ENCODE data around the gene ZNF133.
"Not testable (repeated sequence)": the region's sequence is repeated elsewhere in the genome, so short reads cannot be mapped to it uniquely, and the experiment has no call there.

The ZNF133 gene

DNA sequence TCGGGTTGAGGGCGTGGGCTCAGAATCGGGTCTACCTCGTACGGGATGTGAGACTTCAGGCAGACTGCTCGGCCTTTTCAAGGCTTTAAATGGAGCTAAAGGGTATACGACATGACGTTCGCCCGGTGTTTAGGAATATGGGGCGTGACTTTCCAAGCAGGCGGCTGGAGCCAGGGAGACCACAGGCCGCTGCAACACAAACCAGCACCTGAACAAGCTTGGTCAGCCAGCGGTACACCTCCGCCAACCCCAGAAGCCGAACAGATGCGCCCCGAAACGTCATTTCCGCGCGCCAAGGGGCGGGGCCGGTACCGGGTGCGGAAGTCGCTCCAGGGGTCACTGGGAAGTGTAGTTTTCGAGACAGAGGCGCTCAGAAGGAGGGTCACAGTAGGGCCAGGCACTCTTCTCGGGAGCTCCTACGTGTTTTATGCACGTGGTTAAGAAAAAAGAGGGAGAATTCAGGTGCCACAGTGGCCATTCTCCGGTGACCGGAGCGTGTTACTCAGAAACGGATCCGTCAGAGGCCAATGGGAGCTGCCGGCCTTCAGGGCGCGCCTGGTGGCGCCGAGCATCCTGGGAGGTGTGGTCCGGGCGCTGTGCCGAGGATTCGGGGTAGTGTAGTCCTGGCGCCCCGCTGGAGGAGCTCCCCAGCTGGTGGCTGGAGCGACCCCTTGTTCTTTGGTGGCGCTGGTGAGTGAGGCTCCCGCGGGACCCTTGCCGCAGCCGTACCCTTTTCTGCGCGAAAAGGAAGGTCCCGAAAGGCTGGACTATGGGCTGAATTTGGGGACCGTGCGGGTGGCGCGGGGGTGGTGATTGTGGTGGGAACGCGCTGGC lies at the start of gene ZNF133:
ZNF133 (plus strand) TSS at position 613 of the 834 bp plus-strand sequence. CDS start 17,160 bp downstream, outside the sequence.
- peak; percentile 85 to 98 for DNase-seq

DNA sequence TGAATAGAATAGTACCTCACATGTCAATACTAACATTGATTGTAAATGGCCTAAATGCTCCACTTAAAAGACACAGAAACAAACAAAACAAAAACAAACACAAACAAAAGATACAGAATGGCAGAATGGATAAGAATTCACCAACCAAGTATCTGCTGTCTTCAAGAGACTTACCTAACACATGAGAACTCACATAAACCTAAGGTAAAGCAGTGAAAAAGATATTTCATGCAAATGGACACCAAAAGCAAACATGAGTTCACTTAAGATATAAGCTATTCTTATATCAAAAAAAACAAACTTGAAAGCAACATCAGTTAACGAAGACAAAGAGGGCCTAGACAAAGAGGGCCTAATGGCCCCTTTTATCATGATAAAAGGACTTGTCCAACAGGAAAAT lies 47.3 kb upstream of the ZNF133 start:
- no peak for DNase-seq

DNA sequence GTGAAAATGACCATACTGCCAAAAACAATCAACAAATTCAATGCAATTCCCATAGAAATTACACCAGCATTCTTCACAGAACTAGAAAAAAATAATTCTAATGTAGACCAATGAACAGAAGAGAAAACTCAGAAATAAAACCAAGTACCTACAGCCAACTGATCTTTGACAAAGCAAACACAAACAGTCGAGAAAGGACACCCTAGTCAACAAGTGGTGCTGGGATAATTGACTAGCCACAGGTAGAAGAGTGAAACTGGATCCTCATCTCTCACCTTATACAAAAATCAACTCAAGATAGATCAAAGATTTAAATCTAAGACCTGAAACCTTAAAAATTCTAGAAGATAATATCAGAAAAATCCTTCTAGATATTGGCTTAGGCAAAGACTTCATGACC lies 44.5 kb upstream of the ZNF133 start:
- DNase-seq = no peak

DNA sequence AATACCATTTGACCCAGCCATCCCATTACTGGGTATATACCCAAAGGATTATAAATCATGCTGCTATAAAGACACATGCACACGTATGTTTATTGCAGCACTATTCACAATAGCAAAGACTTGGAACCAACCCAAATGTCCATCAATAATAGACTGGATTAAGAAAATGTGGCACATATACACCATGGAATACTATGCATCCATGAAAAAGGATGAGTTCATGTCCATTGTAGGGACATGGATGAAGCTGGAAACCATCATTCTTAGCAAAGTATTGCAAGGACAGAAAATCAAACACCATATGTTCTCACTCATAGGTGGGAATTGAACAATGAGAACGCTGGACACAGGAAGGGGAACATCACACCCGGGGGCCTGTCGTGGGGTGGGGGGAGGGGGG lies 39.8 kb upstream of the ZNF133 start:
- not testable (repeated sequence) for DNase-seq

DNA sequence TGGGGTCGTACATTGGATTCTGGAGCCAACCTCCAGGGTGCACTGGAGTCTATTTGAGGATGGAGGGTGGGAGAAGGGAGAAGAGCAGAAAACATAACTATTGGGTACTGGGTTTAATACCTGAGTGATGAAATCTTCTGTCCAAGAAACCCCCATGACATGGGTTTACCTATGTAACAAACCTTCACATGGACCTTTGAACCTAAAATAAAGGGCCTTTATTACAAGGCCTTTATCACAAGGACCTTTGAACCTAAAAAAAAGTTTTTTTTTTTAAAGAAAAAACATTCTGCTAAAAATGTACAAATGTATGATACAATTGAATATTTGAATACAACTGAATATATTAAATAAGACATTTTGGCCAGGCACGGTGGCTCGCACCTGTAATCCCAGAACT lies 38.1 kb upstream of the ZNF133 start:
- DNase-seq = no peak

DNA sequence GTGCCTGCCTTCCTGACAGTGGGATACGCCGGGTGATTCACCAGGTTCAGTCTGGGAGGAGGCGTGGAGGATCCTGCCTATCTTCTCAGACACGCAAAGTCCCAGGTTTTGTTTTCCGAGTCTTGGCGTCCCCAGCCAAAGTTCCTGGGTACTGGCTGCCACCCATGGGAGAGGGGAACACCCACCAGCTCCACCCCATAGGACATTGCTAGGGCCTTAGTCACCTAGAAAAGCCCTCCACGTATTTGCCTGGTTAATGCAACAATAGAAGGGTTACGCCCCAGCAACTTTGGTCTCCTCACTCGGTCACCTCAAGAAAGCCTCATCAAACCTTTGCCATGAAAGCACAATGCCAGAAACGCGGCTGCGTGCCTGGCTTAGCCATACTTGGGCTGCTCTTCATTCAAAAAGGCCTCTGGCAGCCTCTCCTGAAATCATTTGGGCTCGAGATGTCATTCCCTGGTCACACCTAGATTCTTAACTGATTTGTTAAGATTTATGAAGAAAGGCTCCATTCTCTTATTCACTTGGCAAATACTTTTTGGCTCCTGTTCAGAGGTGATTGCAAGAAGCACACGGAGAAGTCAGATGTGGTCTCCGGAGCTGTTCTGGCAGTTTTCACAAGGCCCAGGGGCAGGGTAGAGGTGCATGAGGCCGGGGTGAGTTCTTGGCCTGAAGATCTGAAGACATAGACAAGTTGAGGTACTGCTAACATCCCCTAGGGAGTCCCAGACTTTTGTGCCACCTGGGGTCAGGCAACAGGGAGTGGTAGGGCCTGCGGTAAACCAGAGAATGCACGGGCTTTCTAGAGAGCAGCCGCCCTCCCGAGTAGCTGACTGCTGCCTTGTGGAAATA lies 35.5 kb upstream of the ZNF133 start:
- DNase-seq = no peak

DNA sequence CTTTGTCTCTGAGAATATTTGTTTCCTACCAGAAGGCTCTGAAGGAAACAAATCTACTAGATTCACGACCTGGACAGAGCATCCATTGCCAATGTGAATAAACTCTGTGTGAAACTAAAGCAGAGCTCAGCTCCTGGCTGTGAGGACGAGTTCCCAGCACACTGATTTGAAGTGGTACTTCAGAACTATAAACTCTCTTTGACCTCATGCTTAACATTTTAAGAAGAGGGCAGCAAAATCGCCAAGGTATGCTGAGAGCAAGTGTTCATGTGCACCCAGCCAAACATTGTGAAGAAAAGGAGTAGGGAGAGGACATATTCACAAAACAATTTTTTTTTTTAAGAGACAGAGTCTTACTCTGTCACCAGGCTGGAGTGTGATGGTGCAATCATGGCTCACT lies 33.7 kb upstream of the ZNF133 start:
- DNase-seq = no peak

DNA sequence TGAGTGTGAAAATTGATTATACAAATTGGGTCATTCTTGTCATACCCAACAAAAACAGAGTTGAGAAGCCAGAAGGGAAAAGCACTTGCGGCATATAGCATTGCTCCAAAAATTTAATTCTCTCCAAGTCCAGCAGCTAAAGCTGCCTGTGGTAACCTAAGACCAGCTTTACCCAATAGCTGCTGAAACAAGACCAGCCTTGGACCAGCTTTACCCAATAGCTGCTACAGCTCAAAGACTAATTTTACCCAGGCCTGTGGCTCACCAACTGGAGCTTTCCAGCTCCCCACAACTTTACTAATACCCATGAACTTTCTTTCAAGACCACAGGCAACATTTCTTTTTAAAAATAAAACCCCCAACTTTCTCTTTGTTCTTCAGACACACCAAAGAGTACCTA lies 32.8 kb upstream of the ZNF133 start:
- no peak for DNase-seq

DNA sequence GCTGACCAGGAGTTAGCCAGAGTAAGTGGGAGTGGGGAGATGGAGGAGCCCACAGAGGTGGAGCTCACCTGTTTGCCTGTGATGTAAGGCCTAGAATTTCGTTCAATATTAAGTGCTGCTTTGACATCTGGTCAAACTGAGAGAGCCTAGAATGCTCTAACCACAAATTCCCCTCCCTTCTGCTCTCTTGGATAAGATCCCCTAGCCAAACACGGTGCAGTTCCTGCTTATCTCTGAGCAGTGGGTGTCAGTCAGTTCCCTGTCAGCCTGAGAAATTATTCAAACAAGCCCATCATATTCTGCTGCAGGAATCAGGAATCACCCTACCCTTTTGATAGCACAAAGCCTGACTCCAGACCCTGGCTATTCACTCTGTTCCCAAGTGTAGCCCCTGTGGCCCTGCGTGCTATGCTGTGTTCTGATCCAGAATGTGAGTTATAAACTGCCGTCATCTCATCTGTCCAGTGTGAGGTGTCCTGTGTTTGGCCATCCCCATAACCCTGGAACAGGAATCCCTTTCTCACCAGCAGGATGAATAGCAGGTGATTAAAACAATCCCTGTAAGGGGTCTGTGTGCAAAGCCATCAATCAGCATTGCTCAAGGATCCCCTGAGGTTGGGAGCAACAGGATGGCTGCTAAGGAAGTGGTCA lies 31.8 kb upstream of the ZNF133 start:
- no peak for DNase-seq

DNA sequence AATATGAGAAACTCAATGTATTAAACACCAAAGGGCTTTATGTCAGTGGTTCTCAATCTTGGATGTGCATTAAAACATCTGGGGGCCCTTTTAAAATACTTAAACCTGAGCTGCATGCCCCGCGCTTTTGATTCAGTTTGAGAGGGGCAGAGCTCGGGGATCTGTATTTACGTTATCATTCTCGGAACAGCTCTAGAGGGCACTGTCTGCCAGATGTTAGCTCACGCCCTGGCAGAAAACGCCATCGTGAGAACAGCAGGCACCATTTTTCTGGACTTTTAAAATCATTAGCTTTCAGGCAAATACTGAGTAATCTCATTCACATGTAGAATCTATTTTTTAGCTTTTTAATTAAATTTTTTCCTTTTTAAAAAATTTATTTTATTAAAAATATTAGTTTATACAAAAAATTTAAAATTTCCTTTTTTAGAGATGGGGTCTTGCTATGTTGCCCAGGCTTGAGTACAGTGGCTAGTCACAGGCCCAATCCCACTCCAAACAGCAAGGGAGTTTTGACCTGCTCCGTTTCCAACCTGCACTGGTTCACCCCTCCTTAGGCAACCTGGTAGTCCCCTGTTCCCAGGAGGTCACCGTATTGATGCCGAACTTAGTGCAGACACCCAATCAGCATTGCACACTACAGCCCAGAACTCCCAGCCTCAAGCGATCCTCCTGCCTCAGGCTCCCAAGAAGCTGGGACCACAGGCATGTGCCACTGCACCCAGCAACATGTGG lies 30.0 kb upstream of the ZNF133 start:
- DNase-seq = no peak

DNA sequence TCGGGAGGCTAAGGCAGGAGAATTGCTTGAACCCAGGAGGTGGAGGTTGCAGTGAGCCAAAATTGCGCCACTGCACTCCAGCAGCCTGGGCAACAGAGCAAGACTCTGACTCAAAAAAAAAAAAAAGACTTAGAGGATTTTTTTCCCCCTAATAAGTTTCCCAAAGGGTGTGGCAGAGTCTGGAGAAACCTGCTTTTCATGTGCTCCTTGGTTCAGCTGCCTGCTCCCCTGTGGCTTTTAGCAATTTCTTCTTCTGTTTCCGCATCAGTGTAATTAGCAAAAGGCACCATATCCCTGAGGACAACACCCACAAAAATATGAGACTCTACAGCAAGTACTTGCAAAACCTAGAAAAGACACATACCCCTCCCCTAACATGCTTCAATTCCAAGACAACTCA lies 28.6 kb upstream of the ZNF133 start:
- DNase-seq = no peak

DNA sequence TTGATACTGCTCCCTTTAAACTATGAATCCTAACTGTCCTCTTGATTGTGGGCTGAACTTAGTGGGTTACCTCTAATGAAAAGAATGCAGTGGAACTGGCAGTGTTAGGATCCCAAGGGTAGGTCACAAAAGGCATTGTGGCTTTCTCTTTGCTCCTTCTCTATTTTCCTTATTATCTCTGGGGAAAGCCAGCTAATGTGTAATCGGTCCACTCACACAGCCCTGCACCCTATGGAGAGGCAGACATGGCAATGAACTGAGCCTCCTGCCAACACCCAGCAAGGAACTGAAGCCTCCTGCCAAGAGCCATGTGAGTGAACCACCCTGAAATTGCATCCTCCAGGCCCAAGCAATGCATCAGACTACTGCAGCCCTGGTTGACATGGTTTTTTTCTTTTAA lies 24.6 kb upstream of the ZNF133 start:
- no peak for DNase-seq

DNA sequence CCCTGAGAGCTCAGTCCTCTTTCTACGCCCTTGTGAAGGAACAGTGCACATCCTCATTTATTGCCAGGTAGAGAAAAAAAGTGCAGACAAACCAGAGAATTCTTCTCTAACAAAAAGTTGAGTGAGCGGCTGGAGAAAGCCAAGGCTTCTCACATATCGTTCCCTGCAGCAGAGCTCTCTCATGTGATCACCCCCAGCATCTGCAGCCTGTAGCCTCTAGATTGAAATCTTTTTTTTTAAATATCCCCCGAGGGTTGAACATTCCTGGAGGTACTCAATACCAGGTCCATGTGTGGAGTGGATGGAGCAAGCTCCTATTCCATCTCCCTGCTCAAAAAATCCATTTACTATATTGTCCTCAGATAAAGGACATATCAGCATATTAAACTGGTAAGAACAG lies 22.9 kb upstream of the ZNF133 start:
- no peak for DNase-seq

DNA sequence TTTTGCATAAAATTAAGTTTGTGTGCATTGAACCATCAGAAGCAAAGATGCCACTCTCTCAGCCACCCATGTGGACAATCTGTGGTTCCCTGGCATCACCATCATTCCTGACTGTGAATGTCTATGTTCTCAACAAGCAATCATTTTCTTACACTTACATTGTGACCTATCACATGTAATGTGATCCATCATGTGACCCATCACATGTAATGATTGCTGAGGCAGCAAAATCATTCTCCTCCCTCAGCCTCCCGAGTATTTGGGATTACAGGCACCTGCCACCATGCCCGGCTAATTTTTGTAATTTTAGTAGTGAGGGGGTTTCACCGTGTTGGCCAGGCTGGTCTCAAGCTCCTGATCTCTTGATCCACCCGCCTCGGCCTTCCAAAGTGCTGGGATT lies 22.0 kb upstream of the ZNF133 start:
- no peak for DNase-seq

DNA sequence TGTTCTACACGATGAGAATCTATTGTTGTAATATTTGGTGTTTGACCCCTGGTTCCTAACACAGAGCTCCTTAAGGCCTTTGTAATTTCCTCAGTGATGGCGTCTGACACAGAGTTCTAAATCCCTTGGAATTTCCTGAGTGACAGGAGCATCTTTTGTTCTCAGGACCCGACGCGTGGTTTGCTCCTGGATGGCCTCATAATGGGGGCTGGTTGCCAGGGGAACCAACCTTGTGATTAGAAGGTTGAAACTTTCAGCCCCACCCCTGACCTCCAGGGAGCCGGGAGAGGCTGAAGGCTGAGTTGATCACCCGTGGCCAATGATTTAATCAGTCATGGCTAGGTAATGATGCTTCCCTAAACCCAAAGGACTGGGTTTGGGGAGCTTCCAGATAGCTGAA lies 20.5 kb upstream of the ZNF133 start:
- DNase-seq = no peak

DNA sequence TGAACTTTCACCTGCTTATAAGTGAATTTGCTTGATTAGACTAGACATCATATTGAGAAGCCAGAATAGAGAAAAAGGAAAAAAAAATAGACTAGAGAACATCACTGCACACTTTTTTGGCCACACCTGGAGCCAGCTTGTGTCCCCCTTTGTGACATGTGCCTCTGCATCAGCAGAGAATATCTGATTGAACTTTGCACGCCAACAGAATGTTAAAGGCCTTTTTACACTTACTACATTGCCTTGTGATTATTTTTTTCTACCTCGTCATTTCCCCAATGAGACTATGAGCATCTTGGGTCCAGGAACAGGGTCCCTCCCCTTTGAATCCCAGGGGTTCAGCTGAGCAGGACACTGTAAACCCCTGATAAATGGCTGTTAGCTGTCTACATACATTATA lies 17.2 kb upstream of the ZNF133 start:
- DNase-seq = no peak

DNA sequence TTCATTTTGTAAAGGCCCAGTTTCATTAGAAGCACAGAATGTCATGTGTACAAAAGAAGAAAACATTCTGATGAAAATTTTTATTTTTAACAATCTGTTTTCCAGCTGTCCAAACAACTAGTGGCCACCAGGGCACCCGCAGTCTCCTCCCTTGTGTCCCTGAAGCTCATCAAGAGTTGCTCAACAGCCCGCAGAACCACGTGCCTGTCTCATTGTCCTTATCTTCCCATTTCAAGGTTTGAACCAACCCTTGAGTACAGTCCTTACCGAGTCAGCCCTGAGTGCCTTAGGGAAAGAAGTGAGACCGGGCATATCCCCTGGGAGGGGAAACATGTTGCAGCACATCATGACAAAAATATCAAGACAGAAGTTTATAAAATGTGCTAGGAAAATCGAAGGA lies 15.9 kb upstream of the ZNF133 start:
- DNase-seq = peak in 1 of 2 donors; percentile 23

DNA sequence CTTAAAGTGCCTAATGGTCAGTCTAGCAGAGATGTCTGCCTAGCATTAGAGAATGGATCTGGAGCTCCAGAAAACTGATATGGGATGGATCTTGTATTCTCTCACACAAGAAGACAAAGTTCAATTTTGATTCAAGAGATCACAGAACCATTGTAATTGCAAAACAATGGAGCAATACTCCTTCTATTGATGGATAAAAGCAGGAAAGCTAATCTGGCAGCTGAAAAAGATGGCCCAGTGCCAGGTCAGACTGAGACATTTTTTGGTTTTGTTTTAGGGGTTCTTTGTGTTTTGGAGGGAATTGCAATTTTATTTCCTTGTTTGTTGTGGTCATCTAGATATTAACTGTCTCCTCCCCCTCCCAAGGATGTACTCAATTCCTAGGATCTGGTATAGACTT lies 14.6 kb upstream of the ZNF133 start:
- no peak for DNase-seq

DNA sequence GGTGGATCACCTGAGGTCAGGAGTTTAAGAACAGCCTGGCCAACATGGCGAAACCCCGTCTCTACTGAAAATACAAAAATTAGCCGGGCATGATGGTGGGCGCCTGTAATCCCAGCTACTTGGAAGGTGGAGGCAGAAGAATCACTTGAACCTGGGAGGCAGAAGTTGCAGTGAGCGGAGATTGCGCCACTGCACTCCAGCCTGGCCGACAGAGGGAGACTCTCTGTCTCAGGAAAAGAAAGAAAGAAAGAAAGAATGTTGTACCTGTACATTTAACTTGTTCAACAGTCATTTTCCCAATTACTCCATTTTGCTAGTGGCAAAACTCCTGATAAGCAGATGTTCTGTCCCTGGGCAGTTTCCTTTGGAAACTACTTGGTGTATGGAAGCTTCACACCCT lies 12.4 kb upstream of the ZNF133 start:
- DNase-seq = not testable (repeated sequence)

DNA sequence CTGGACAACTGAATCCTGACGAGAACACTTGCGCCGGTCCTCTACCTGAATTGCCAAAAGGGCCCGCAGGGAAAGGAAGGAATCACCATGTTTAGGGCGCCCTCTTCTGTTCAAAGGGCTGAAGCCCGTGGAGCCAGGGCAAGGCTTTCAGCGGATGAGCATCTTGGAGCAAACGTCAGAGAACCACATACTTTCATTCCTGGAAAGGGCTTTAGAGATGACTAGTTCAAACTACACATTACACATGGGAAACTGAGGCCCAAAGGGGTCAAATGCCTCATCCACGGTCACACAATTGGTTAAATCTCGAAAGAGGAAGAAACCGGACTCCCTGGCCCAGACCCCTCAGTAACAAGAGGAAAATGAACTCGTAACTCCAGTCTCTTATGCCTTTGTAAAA lies 11.5 kb upstream of the ZNF133 start:
- DNase-seq = peak; percentile 43 to 78

DNA sequence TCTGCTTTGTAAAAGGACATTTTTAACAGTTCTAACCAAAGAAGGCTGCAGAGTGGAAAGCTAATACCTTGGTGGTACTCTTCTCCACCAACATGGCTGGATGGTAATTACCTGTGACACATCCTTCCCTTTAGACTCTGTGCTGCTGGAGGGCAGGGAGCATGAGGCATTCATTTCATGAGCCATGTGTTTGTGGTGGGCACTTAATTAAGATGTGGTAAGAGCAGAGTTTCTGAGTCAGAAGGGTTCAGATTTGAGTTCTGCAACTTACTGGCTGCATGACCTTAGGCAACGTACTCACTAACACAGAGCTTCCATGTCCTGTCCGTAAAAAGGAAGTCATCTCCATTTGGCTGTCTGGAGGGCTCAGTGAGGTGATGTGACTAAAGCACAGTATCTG lies 9.1 kb upstream of the ZNF133 start:
- peak in 1 of 2 donors; percentile 7 for DNase-seq

DNA sequence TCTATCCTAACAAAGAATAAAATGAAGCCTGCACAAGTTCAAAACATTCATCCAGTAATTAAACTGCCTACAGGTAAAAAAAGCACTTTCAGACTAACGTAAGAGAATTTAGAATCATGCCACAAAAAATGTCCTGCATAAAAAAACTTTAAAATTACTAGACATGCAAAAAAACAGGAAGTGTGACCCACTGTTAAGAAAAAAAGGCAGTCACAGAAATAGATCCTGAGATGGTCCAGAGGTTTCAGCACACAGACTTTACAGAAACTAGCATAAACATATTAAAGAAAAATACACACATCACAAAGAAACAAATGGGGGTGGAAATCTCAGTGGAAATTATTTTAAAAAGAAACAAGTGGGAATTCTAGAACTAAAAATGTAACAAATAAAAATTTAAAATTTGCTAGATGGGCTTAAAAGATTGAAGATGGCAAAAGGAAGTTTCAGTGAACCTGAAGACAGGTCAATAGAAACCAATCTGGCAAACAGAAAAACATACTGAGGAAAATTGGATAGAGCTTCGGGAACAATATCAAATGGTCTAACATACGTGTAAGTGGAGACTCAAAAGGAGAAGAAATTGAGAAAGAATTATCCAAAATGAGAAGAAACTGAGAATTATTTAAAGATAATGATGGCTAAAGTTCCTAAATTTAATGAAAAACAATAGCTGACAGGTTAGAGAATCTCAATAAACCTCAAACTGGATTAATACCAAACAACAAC lies 3.4 kb upstream of the ZNF133 start:
- DNase-seq = no peak

Data from inflammatory macrophage treated with lipopolysaccharide for 1 hour (primary cell).